ENCODE results near the gene TOMM70.

DNA sequence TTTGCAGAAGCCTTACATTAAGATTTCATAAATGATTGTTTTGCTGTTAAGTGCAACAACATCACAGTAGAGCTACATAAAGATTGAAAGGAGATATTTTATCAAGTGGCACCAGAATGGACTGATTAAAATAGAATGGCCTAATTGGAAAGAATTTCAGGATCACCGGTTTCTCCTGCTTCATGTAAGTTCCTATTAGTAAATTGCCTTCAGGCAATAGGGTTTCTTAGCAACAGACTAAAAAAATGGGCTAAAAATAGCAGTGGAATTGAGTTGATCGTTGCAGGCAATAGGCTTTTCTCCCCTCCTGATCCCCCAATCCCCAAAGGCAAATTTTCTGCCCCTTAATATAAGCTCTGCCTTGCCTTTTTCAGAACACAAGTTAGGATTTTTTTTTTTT lies 1.4 kb upstream of the TOMM70 start:
- TF ChIP-seq CTCF (IDR thresholded peaks at IDR 0.05; ENCODE audit: low read length) (no peak), EZH2 (optimal IDR thresholded peaks at IDR 0.05; ENCODE audit: low read depth, low read length) (no peak), EZH2phosphoT487 (IDR thresholded peaks at IDR 0.05; ENCODE audit: low read length) (no peak)
